ENCODE measurements around the gene PRX. TPM values are rescaled to one million over a fixed set of nuclear protein-coding genes. Genes with fewer than 3 reads are reported as not detected.

Gene PRX
- total RNA-seq, 6 experiments from 2014 or later = 0.86 to 1.5 (median 0.94) TPM

GRCh38 chr19:40424637-40425449 lies 11.7 kb upstream of the PRX start:
- DNase-seq = no peak
- H3K36me3 Mint-ChIP-seq (ENCODE audit: low read depth) = peaks cover 15% of the 10 kb centered on the region
- peaks cover 25% of the 10 kb centered on the region for H3K4me1 Mint-ChIP-seq (ENCODE audit: low read depth)
- H3K27ac Mint-ChIP-seq = peak overlapping the region; percentile 97
- H3K27me3 Mint-ChIP-seq (ENCODE audit: insufficient read depth) = peaks cover 4% of the 10 kb centered on the region
- H3K4me3 Mint-ChIP-seq = peak overlapping the region; percentile 98
- H3K9me3 Mint-ChIP-seq = no peaks in the 10 kb centered on the region
- no peak for TF ChIP-seq CTCF (IDR thresholded peaks at IDR 0.05)

- Mint-ChIP-seq H3K27ac (peak overlapping the region; percentile 73; the same call in 1 of the 2 replicates), H3K27me3 (ENCODE audit: insufficient read depth) (peaks cover 4% of the 10 kb centered on the region), H3K9me3 (no peaks in the 10 kb centered on the region), H3K4me3 (peak overlapping the region; percentile 98), H3K36me3 (ENCODE audit: low read depth) (peaks cover 15% of the 10 kb centered on the region), H3K4me1 (ENCODE audit: low read depth) (peaks cover 25% of the 10 kb centered on the region)
- DNase-seq = no peak
- TF ChIP-seq CTCF (IDR thresholded peaks at IDR 0.05) = no peak
These were observed 10.8 kb upstream of the PRX start for GRCh38 chr19:40423938-40424337.

- DNase-seq = no peak
- H3K9me3 Mint-ChIP-seq = no peaks in the 10 kb centered on the region
- H3K27me3 Mint-ChIP-seq (ENCODE audit: insufficient read depth) = peaks cover 4% of the 10 kb centered on the region
- peaks cover 15% of the 10 kb centered on the region for H3K36me3 Mint-ChIP-seq (ENCODE audit: low read depth)
- H3K27ac Mint-ChIP-seq = peak overlapping the region; percentile 91
- peaks cover 25% of the 10 kb centered on the region for H3K4me1 Mint-ChIP-seq (ENCODE audit: low read depth)
- TF ChIP-seq CTCF (IDR thresholded peaks at IDR 0.05) = 0 out of 2 replicates have a peak, but pooled peaks have one; percentile 13
- H3K4me3 Mint-ChIP-seq = peak overlapping the region; percentile 82; the same call in 1 of the 2 replicates
These were observed 9.8 kb upstream of the PRX start for GRCh38 chr19:40422748-40423566.

GRCh38 chr19:40421993-40422747 lies 9.0 kb upstream of the PRX start:
- H3K4me3 Mint-ChIP-seq = peak overlapping the region; percentile 82
- DNase-seq = no peak
- peaks cover 26% of the 10 kb centered on the region for H3K4me1 Mint-ChIP-seq (ENCODE audit: low read depth)
- peaks cover 15% of the 10 kb centered on the region for H3K36me3 Mint-ChIP-seq (ENCODE audit: low read depth)
- no peaks in the 10 kb centered on the region for H3K9me3 Mint-ChIP-seq
- no peak for TF ChIP-seq CTCF (IDR thresholded peaks at IDR 0.05)
- peak overlapping the region; percentile 91 for H3K27ac Mint-ChIP-seq
- H3K27me3 Mint-ChIP-seq (ENCODE audit: insufficient read depth) = peaks cover 4% of the 10 kb centered on the region

Data from HFFc6 (cell line).